HG03045 (cell line): ENCODE results near the gene ADARB2.
"Not testable (repeated sequence)": the region's sequence is repeated elsewhere in the genome, so short reads cannot be mapped to it uniquely, and the experiment has no call there.

Experiments used
- ATAC-seq: cut with Tn5 transposase; IDR thresholded peaks from one replicate; pipeline ENCODE4 v1.9.1; 2021; ENCODE audit warnings: mild to moderate bottlenecking, moderate library complexity; ENCODE audit not compliant: unreplicated experiment

Gene ADARB2

GRCh38 chr10:1219874-1220273 lies 517.5 kb downstream of the ADARB2 start:
- ATAC-seq, result not testable (repeated sequence)

- ATAC-seq, result no peak
These were observed 519.7 kb downstream of the ADARB2 start for GRCh38 chr10:1217661-1218060.

- no peak for ATAC-seq
These were observed 520.1 kb downstream of the ADARB2 start for GRCh38 chr10:1217237-1217587.

GRCh38 chr10:1216574-1217236 lies 520.6 kb downstream of the ADARB2 start:
- ATAC-seq, result no peak

GRCh38 chr10:1215862-1216573 lies 521.3 kb downstream of the ADARB2 start:
- ATAC-seq, result no peak

GRCh38 chr10:1214882-1215540 lies 522.3 kb downstream of the ADARB2 start:
- no peak for ATAC-seq

GRCh38 chr10:1214071-1214675 lies 523.2 kb downstream of the ADARB2 start:
- ATAC-seq, result no peak

GRCh38 chr10:1213252-1214070 lies 523.9 kb downstream of the ADARB2 start:
- no peak for ATAC-seq

- ATAC-seq, result no peak
These were observed 524.7 kb downstream of the ADARB2 start for GRCh38 chr10:1212571-1213141.

GRCh38 chr10:1211844-1212570 lies 525.3 kb downstream of the ADARB2 start:
- no peak for ATAC-seq

- ATAC-seq, result no peak
These were observed 526.7 kb downstream of the ADARB2 start for GRCh38 chr10:1210667-1211066.

GRCh38 chr10:1209355-1209979 lies 527.9 kb downstream of the ADARB2 start:
- ATAC-seq, result no peak

GRCh38 chr10:1208366-1209311 lies 528.7 kb downstream of the ADARB2 start:
- no peak for ATAC-seq

GRCh38 chr10:1206601-1207000 lies 530.7 kb downstream of the ADARB2 start:
- no peak for ATAC-seq

GRCh38 chr10:1206101-1206500 lies 531.2 kb downstream of the ADARB2 start:
- ATAC-seq, result no peak

- ATAC-seq, result no peak
These were observed 531.8 kb downstream of the ADARB2 start for GRCh38 chr10:1205450-1206030.

GRCh38 chr10:1204434-1205326 lies 532.6 kb downstream of the ADARB2 start:
- ATAC-seq, result no peak
